H1 (cell line): ENCODE data around the gene DCP1B. TPM values are rescaled to one million over a fixed set of nuclear protein-coding genes. Genes with fewer than 3 reads are reported as not detected.

ENCODE experiments used
- CTCF ChIA-PET: fragments of 300-600 bp; sonication (Branson Sonifier 250); formaldehyde crosslinking; loops from one replicate; lab custom pipeline; 2021; ENCODE audit not compliant: partially characterized antibody; lab: Charles Lee
- POLR2A ChIA-PET: fragments of 300-600 bp; sonication (Branson Sonifier 250); formaldehyde crosslinking; loops from one replicate; lab custom pipeline; 2021; ENCODE audit warnings: inconsistent platforms; ENCODE audit not compliant: partially characterized antibody; lab: Charles Lee
- DNase-seq, 2 experiments: peaks; one replicate each; pipeline versions ENCODE4 v3.0.0 to v3.0.0-alpha.2; 2010 to 2022; ENCODE audit warnings: low spot score in 2 of 2, low read depth in 1 of 2, mixed read lengths in 1 of 2
- FAIRE-seq: peaks from 2 replicates; lab custom pipeline; 2011; peaks lifted over from hg19 to GRCh38; lab: Jason Lieb, UNC
- H2AFZ ChIP-seq: 2 replicates; pipeline ENCODE4 v1.8.1; 2012; ENCODE audit warnings: low read length, inconsistent platforms
- H2AK5ac ChIP-seq: 2 replicates; pipeline ENCODE4 v1.6.1; 2013; ENCODE audit warnings: low read depth, low read length
- H2BK120ac ChIP-seq: replicated peaks from 2 replicates; pipeline ENCODE3; 2013; ENCODE audit warnings: low read depth, low read length, inconsistent platforms
- H2BK12ac ChIP-seq: 2 replicates; pipeline ENCODE4 v1.6.1; 2013; ENCODE audit warnings: low read depth, low read length
- H2BK15ac ChIP-seq: 2 replicates; pipeline ENCODE4 v1.6.1; 2013; ENCODE audit warnings: low read length
- H2BK20ac ChIP-seq: 2 replicates; pipeline ENCODE4 v1.6.1; 2013; ENCODE audit warnings: low read length
- H2BK5ac ChIP-seq: 2 replicates; pipeline ENCODE4 v1.6.1; 2013; ENCODE audit warnings: low read depth, low read length
- H3K14ac ChIP-seq: 2 replicates; pipeline ENCODE4 v1.6.1; 2013; ENCODE audit warnings: inconsistent platforms; ENCODE audit not compliant: insufficient read length
- H3K18ac ChIP-seq: 2 replicates; pipeline ENCODE4 v1.6.1; 2013; ENCODE audit warnings: low read length; ENCODE audit errors: extremely low read depth
- H3K23ac ChIP-seq: 2 replicates; pipeline ENCODE4 v1.6.1; 2013; ENCODE audit warnings: inconsistent platforms; ENCODE audit not compliant: insufficient read length
- H3K23me2 ChIP-seq: 2 replicates; pipeline ENCODE4 v1.6.1; 2013; ENCODE audit warnings: low read depth, low read length
- H3K27ac ChIP-seq: 2 replicates; pipeline ENCODE4 v1.6.1; 2011; ENCODE audit warnings: low read depth, low read length, inconsistent platforms
- H3K27me3 ChIP-seq, 4 experiments: replicated peaks in 1 of 4; 1 replicate in 1 of 4; 2 replicates in 3 of 4; pipeline versions ENCODE4 v1.6.1 to v1.8.1; 2011 to 2013; ENCODE audit warnings: low read length in 3 of 4, mild to moderate bottlenecking in 3 of 4, inconsistent platforms in 2 of 4, mixed read lengths in 2 of 4, moderate library complexity in 1 of 4; ENCODE audit not compliant: control insufficient read depth in 3 of 4, insufficient read depth in 3 of 4; ENCODE audit errors: extremely low read depth in 1 of 4
- H3K36me3 ChIP-seq, 4 experiments: 2 replicates each; pipeline versions ENCODE4 v1.6.1 to v1.8.1; 2011 to 2013; ENCODE audit warnings: mild to moderate bottlenecking in 4 of 4, low read length in 3 of 4, moderate library complexity in 2 of 4, control low read depth in 1 of 4, inconsistent platforms in 1 of 4; ENCODE audit not compliant: insufficient read depth in 4 of 4, control insufficient read depth in 2 of 4
- H3K4ac ChIP-seq: replicated peaks from 2 replicates; pipeline ENCODE3; 2013; ENCODE audit warnings: low read length, low read depth, mixed read lengths, inconsistent platforms; ENCODE audit not compliant: insufficient read length
- H3K4me1 ChIP-seq, 4 experiments: replicated peaks in 1 of 4; 1 replicate in 1 of 4; 2 replicates in 3 of 4; pipeline versions ENCODE4 v1.6.1 to v1.8.1; 2011 to 2013; ENCODE audit warnings: low read length in 3 of 4, inconsistent platforms in 2 of 4, mixed read lengths in 1 of 4; ENCODE audit not compliant: insufficient read depth in 4 of 4, control insufficient read depth in 3 of 4
- H3K4me2 ChIP-seq, 2 experiments: 2 replicates each; pipeline versions ENCODE4 v1.6.1 to v1.8.1; 2011 to 2013; ENCODE audit warnings: low read depth in 2 of 2, low read length in 2 of 2, control low read depth in 1 of 2, inconsistent platforms in 1 of 2, mild to moderate bottlenecking in 1 of 2; ENCODE audit not compliant: insufficient read depth in 1 of 2
- H3K4me3 ChIP-seq, 4 experiments: fragments of 200-600, 300-600 bp in 1 of 4; sonication (generic), shearing (Covaris generic), sonication (Bioruptor Twin) in 1 of 4; 2 replicates each; pipeline versions ENCODE4 v1.5.1 to v1.8.1; 2011 to 2016; ENCODE audit warnings: low read length in 4 of 4, low read depth in 3 of 4, control low read depth in 2 of 4, inconsistent platforms in 2 of 4, mild to moderate bottlenecking in 2 of 4, mixed read lengths in 1 of 4, moderate library complexity in 1 of 4; ENCODE audit not compliant: insufficient read depth in 2 of 4; ENCODE audit errors: extremely low read depth in 1 of 4
- H3K56ac ChIP-seq: replicated peaks from 2 replicates; pipeline ENCODE3; 2013; ENCODE audit warnings: low read depth, mild to moderate bottlenecking, mixed read lengths, low read length, inconsistent platforms; ENCODE audit not compliant: insufficient read length
- H3K79me1 ChIP-seq: 2 replicates; pipeline ENCODE4 v1.6.1; 2013; ENCODE audit warnings: low read depth, low read length, control low read depth
- H3K79me2 ChIP-seq, 2 experiments: 2 replicates each; pipeline versions ENCODE4 v1.6.1 to v1.8.1; 2012 to 2013; ENCODE audit warnings: low read length in 2 of 2, mild to moderate bottlenecking in 2 of 2, inconsistent platforms in 1 of 2; ENCODE audit not compliant: insufficient read depth in 2 of 2, control insufficient read depth in 1 of 2
- H3K9ac ChIP-seq, 4 experiments: replicated peaks in 1 of 4; 1 replicate in 1 of 4; 2 replicates in 3 of 4; pipeline versions ENCODE4 v1.6.1 to v1.8.1; 2011 to 2013; ENCODE audit warnings: low read depth in 3 of 4, low read length in 3 of 4, control low read depth in 2 of 4, mild to moderate bottlenecking in 2 of 4, moderate library complexity in 2 of 4, inconsistent platforms in 1 of 4; ENCODE audit errors: extremely low read depth in 1 of 4
- H3K9me3 ChIP-seq, 2 experiments: 2 replicates each; pipeline versions ENCODE4 v1.6.1 to v1.8.1; 2012 to 2013; ENCODE audit warnings: mild to moderate bottlenecking in 2 of 2, moderate library complexity in 2 of 2, control low read depth in 1 of 2, inconsistent platforms in 1 of 2, low read depth in 1 of 2, low read length in 1 of 2, mixed read lengths in 1 of 2; ENCODE audit not compliant: insufficient read depth in 2 of 2
- H4K20me1 ChIP-seq, 2 experiments: replicated peaks in 1 of 2; 2 replicates each; pipeline versions ENCODE3 to v1.8.1; 2011 to 2013; ENCODE audit warnings: inconsistent platforms in 2 of 2, low read length in 2 of 2, mild to moderate bottlenecking in 1 of 2; ENCODE audit not compliant: insufficient read depth in 2 of 2, control insufficient read depth in 1 of 2
- H4K5ac ChIP-seq: 2 replicates; pipeline ENCODE4 v1.6.1; 2013; ENCODE audit warnings: low read length, low read depth, mixed read lengths, inconsistent platforms; ENCODE audit not compliant: insufficient read length
- H4K8ac ChIP-seq: 2 replicates; pipeline ENCODE4 v1.8.0; 2013; ENCODE audit warnings: mild to moderate bottlenecking, moderate library complexity, low read length, inconsistent platforms; ENCODE audit not compliant: insufficient read depth; ENCODE audit errors: extremely low read depth
- H4K91ac ChIP-seq: replicated peaks from 2 replicates; pipeline ENCODE3; 2013; ENCODE audit warnings: low read length, mixed read lengths, inconsistent platforms; ENCODE audit not compliant: insufficient read length
- BACH1 ChIP-seq: IDR thresholded peaks from 2 replicates; pipeline ENCODE4 v1.6.1; 2012; ENCODE audit warnings: low read length, improper control_type of control experiment
- CREB1 ChIP-seq: IDR thresholded peaks from 2 replicates; pipeline ENCODE4 v1.6.1; 2012; ENCODE audit warnings: inconsistent platforms
- GABPA ChIP-seq: IDR thresholded peaks from 2 replicates; pipeline ENCODE4 v1.6.1; 2011; ENCODE audit warnings: mild to moderate bottlenecking, low read length, moderate library complexity, borderline replicate concordance; ENCODE audit not compliant: insufficient read depth
- HDAC6 ChIP-seq: IDR thresholded peaks from one replicate; pipeline ENCODE4 v1.7.1; 2012; ENCODE audit warnings: low read depth, mild to moderate bottlenecking, inconsistent platforms, low read length, moderate library complexity
- NANOG ChIP-seq: IDR thresholded peaks from 2 replicates; pipeline ENCODE4 v1.6.1; 2011; ENCODE audit warnings: low read length, low read depth, mild to moderate bottlenecking, inconsistent platforms; ENCODE audit not compliant: insufficient read depth, poor library complexity, severe bottlenecking
- RAD21 ChIP-seq, 2 experiments: IDR thresholded peaks in 1 of 2; conservative IDR thresholded peaks in 1 of 2; 2 replicates each; pipeline ENCODE4 v1.6.1; 2011; ENCODE audit warnings: low read depth in 2 of 2, low read length in 2 of 2, improper control_type of control experiment in 1 of 2, inconsistent platforms in 1 of 2, mild to moderate bottlenecking in 1 of 2, moderate library complexity in 1 of 2
- RNF2 ChIP-seq: fragments of 200-900, 300-1000 bp; sonication (generic); IDR thresholded peaks from 2 replicates; pipeline ENCODE4 v1.7.1; 2016; ENCODE audit warnings: borderline replicate concordance, low read depth, mild to moderate bottlenecking, antibody characterized with exemption, low read length; ENCODE audit not compliant: poor library complexity, severe bottlenecking; ENCODE audit errors: missing control alignments
- WGBS, 2 experiments: shearing (Covaris generic) in 1 of 2; methylation state at CpG; one replicate each; pipeline versions ENCODE4 v1.1.6 to v1.1.7; 2013 to 2015; ENCODE audit warnings: low lambda C conversion rate in 2 of 2, mixed read lengths in 2 of 2, inconsistent platforms in 1 of 2, low coverage in 1 of 2, missing lambda C conversion rate in 1 of 2; ENCODE audit not compliant: insufficient replicate concordance in 2 of 2, insufficient coverage in 1 of 2, insufficient read length in 1 of 2; ENCODE audit errors: extremely low coverage in 1 of 2, missing lambda C conversion rate in 1 of 2; 5-methylcytosine and 5-hydroxymethylcytosine counted together
- polyA plus RNA-seq, 7 experiments: library from polyadenylated mRNA; depleted of rRNA in 3 of 7; stranded (reverse) in 5 of 7; unstranded in 2 of 7; fragments of >200 nt in 5 of 7; fragments of 200-250 nt in 2 of 7; gene quantifications; 1 replicate in 5 of 7; 2 replicates in 1 of 7; 4 replicates in 1 of 7; pipeline versions ENCODE4 v1.2.1 to v1.2.3, GENCODE V29; 2011 to 2013; ENCODE audit warnings: missing spikeins in 2 of 7, mixed read lengths in 2 of 7
- total RNA-seq: library from RNA; stranded (reverse); fragmentation: NEBNext Ultra II Directional; extraction: Animal tissue kit (Norgen Biotek cat#: 25700); gene quantifications from 2 replicates; pipeline ENCODE4 v1.2.1, GENCODE V29; 2021

Gene DCP1B
- total and polyA plus RNA-seq, 2 of the 8 experiments (the other 6 are each of a cell fraction or from before 2014, with no cell fraction given) = 14.8 to 29.0 TPM

DNA sequence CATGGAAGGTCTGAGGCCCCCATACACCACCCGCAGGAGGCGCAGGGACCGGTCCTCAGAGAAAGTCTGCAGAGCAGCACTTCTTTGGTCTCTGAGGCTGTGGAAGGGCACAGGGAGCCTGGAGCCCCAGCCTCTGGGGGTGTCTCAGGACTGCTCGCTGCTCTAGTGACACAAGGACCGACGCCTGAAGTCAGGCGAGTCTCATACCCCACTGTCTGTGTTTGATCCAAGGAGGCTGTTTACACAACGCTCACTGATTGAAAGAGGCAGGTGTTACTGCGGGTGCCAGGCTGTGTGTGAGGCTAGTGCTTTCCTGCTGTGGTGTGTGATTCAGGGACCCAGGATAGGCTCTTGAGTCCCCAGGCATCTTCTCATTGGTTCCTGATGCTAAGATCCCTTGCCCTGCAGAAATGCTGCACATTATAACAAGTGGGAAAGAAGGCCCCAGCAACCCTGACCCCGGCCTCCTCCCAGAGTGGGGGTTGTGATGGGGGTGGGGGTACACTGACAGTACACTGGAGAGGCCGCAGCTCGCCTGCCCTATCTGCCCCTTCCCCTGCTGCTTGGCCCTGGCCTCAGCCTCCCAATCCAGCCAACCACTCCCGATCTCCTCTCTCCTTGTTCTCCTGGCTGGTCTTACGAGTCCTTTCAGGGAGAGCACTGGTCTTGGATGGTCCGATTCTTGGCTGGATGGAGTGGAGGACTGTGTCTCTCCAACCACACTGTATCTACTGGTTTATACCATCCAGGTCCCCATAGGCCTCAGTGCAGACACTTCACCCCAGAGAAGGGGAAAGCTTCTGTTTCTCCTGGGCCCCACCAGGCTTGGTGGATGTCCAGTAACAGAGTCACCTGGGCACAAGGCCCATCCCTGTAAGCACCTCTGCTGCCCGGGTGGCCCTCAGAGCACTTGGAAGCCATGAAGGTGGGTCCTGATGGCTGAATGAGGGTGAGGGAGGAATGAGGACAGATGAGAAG, 92.4 kb downstream of the DCP1B start:
- H3K4me1 ChIP-seq = 0 out of 7 replicates have a peak, but pooled peaks cover 0 to 2% (median 1%) of the 10 kb centered on the region in 4 experiments
- no peak overlapping the region for H2BK120ac ChIP-seq
- H3K56ac ChIP-seq = no peak overlapping the region
- no peaks in the 10 kb centered on the region for H3K27me3 ChIP-seq
- H4K20me1 ChIP-seq = no peaks in the 10 kb centered on the region
- H2BK15ac ChIP-seq = no peak overlapping the region
- WGBS, 2 experiments = 87% methylated on average over 16 of the region's 16 CpGs; no CpG with 5 or more reads in 1 of the 2 experiments
- H2BK12ac ChIP-seq = no peak overlapping the region
- no peaks in the 10 kb centered on the region for H3K36me3 ChIP-seq
- FAIRE-seq (no peak), DNase-seq (peak in 1 of 2 experiments; percentile 40)
- 0 out of 2 replicates have a peak, but pooled peaks cover 3% of the 10 kb centered on the region for H3K23me2 ChIP-seq
- no peak overlapping the region for H2AFZ ChIP-seq
- H3K27ac ChIP-seq = no peak overlapping the region
- H3K4ac ChIP-seq = no peak overlapping the region
- no peak overlapping the region for H3K9ac ChIP-seq
- H3K4me3 ChIP-seq = no peak overlapping the region
- H3K79me2 ChIP-seq = no peaks in the 10 kb centered on the region
- ChIA-PET POLR2A (interaction anchor here (0.7 kb wide), 1 partner anchor 263 kb away, joined by 3 read pairs; no protein-coding TSS in a partner anchor), CTCF (interaction anchor here (0.6 to 6.2 kb wide), 4 partner anchors 10 to 115 kb away, joined by 3 to 32 read pairs (median 4); no protein-coding TSS in a partner anchor)
- TF ChIP-seq BACH1 (no peak), HDAC6 (no peak), CREB1 (no peak), GABPA (no peak), RNF2 (no peak), RAD21 (IDR thresholded peaks at IDR 0.05 in 1 of 2, conservative IDR thresholded peaks at IDR 0.05 in 1 of 2; ENCODE audit: low read depth in 2 of 2, low read length in 2 of 2) (no peak), NANOG (no peak)
- H4K5ac ChIP-seq = no peak overlapping the region
- H3K18ac ChIP-seq = no peak overlapping the region
- no peak overlapping the region for H3K14ac ChIP-seq
- no peak overlapping the region for H2AK5ac ChIP-seq
- H3K9me3 ChIP-seq = peaks cover 0 to 3% of the 10 kb centered on the region in 2 experiments; a peak in 1 of 4 replicates
- H2BK5ac ChIP-seq = 0 out of 2 replicates have a peak overlapping the region, but pooled peaks have one; percentile 8
- no peak overlapping the region for H3K4me2 ChIP-seq
- no peak overlapping the region for H3K23ac ChIP-seq
- H4K8ac ChIP-seq = no peak overlapping the region
- H3K79me1 ChIP-seq = no peaks in the 10 kb centered on the region
- no peak overlapping the region for H2BK20ac ChIP-seq
- no peak overlapping the region for H4K91ac ChIP-seq
